ENCODE data around the gene UGGT2. TPM values are rescaled to one million over a fixed set of nuclear protein-coding genes. Genes with fewer than 3 reads are reported as not detected.
"Not testable (repeated sequence)": the region's sequence is repeated elsewhere in the genome, so short reads cannot be mapped to it uniquely, and the experiment has no call there.

Gene UGGT2
- total RNA-seq, 1 experiment from 2014 or later: 36.9 TPM

- peaks cover 20% of the 10 kb centered on the region for H3K36me3 ChIP-seq
- no peak for DNase-seq (ENCODE audit: low read depth in 1 of 2, low spot score in 2 of 2)
- no peak overlapping the region for H3K4me3 ChIP-seq
- peaks cover 18% of the 10 kb centered on the region for H3K4me1 ChIP-seq (replicated peaks)
- peak overlapping the region; percentile 74 for H3K27ac ChIP-seq
- no peaks in the 10 kb centered on the region for H3K9me3 ChIP-seq (replicated peaks)
- no peaks in the 10 kb centered on the region for H3K27me3 ChIP-seq (replicated peaks)
Observed at GRCh38 chr13:95784900-95785290, 268.3 kb downstream of the UGGT2 start.

- no peak overlapping the region for H3K4me3 ChIP-seq
Observed at GRCh38 chr13:95784161-95784899, 268.9 kb downstream of the UGGT2 start.

GRCh38 chr13:95783747-95784146 lies 269.5 kb downstream of the UGGT2 start:
- Histone ChIP-seq H3K4me1 (replicated peaks) (peaks cover 18% of the 10 kb centered on the region), H3K27ac (peak overlapping the region; percentile 74), H3K36me3 (peaks cover 12% of the 10 kb centered on the region), H3K4me3 (no peak overlapping the region), H3K27me3 (replicated peaks) (no peaks in the 10 kb centered on the region), H3K9me3 (replicated peaks) (no peaks in the 10 kb centered on the region)
- DNase-seq (ENCODE audit: low read depth in 1 of 2, low spot score in 2 of 2): no peak

More at GRCh38 chr13:95784161-95784899, 268.9 kb downstream of the UGGT2 start:
- Histone ChIP-seq H3K9me3 (replicated peaks) (no peaks in the 10 kb centered on the region), H3K27me3 (replicated peaks) (no peaks in the 10 kb centered on the region), H3K27ac (peak overlapping the region; percentile 74), H3K4me1 (replicated peaks) (peaks cover 18% of the 10 kb centered on the region), H3K36me3 (peaks cover 18% of the 10 kb centered on the region)
- DNase-seq (ENCODE audit: low read depth in 1 of 2, low spot score in 2 of 2): peak; percentile 58 to 82

- not testable (repeated sequence) for DNase-seq (ENCODE audit: low read depth in 1 of 2, low spot score in 2 of 2); H3K27ac ChIP-seq; H3K4me3 ChIP-seq; H3K27me3 ChIP-seq (replicated peaks); H3K9me3 ChIP-seq (replicated peaks); H3K36me3 ChIP-seq
- peaks cover 18% of the 10 kb centered on the region for H3K4me1 ChIP-seq (replicated peaks)
Observed at GRCh38 chr13:95781940-95782339, 271.3 kb downstream of the UGGT2 start.

GRCh38 chr13:95781016-95781415 lies 272.2 kb downstream of the UGGT2 start:
- Histone ChIP-seq H3K4me3 (no peak overlapping the region), H3K27ac (no peak overlapping the region), H3K27me3 (replicated peaks) (no peaks in the 10 kb centered on the region), H3K36me3 (peaks cover under 1% of the 10 kb centered on the region), H3K9me3 (replicated peaks) (no peaks in the 10 kb centered on the region), H3K4me1 (replicated peaks) (peaks cover 18% of the 10 kb centered on the region)
- DNase-seq (ENCODE audit: low read depth in 1 of 2, low spot score in 2 of 2): no peak

GRCh38 chr13:95779522-95779921 lies 273.7 kb downstream of the UGGT2 start:
- Histone ChIP-seq H3K36me3 (no peaks in the 10 kb centered on the region; the same call in 1 of the 2 replicates), H3K4me1 (replicated peaks) (peaks cover 11% of the 10 kb centered on the region), H3K27ac (no peak overlapping the region), H3K4me3 (no peak overlapping the region), H3K9me3 (replicated peaks) (no peaks in the 10 kb centered on the region), H3K27me3 (replicated peaks) (no peaks in the 10 kb centered on the region)
- no peak for DNase-seq (ENCODE audit: low read depth in 1 of 2, low spot score in 2 of 2)

GRCh38 chr13:95771905-95772304 lies 281.3 kb downstream of the UGGT2 start:
- Histone ChIP-seq H3K36me3 (no peaks in the 10 kb centered on the region), H3K4me1 (replicated peaks) (peaks cover 7% of the 10 kb centered on the region; the same call in 1 of the 2 replicates), H3K27me3 (replicated peaks) (no peaks in the 10 kb centered on the region), H3K9me3 (replicated peaks) (no peaks in the 10 kb centered on the region), H3K27ac (no peak overlapping the region), H3K4me3 (no peak overlapping the region)
- DNase-seq (ENCODE audit: low read depth in 1 of 2, low spot score in 2 of 2): no peak

GRCh38 chr13:95763601-95764000 lies 289.6 kb downstream of the UGGT2 start:
- peaks cover 16% of the 10 kb centered on the region for H3K36me3 ChIP-seq
- no peak overlapping the region for H3K4me3 ChIP-seq
- no peaks in the 10 kb centered on the region for H3K9me3 ChIP-seq (replicated peaks)
- H3K27ac ChIP-seq: no peak overlapping the region
- no peak for DNase-seq (ENCODE audit: low read depth in 1 of 2, low spot score in 2 of 2)
- no peaks in the 10 kb centered on the region for H3K27me3 ChIP-seq (replicated peaks)
- H3K4me1 ChIP-seq (replicated peaks): no peaks in the 10 kb centered on the region

GRCh38 chr13:95762626-95763025 lies 290.6 kb downstream of the UGGT2 start:
- not testable (repeated sequence) for H3K4me3 ChIP-seq; H3K27me3 ChIP-seq (replicated peaks); H3K4me1 ChIP-seq (replicated peaks); H3K9me3 ChIP-seq (replicated peaks); DNase-seq (ENCODE audit: low read depth in 1 of 2, low spot score in 2 of 2); H3K27ac ChIP-seq
- H3K36me3 ChIP-seq: peaks cover 16% of the 10 kb centered on the region

- H3K36me3 ChIP-seq: no peaks in the 10 kb centered on the region
- DNase-seq (ENCODE audit: low read depth in 1 of 2, low spot score in 2 of 2): no peak
- no peaks in the 10 kb centered on the region for H3K9me3 ChIP-seq (replicated peaks)
- H3K27me3 ChIP-seq (replicated peaks): no peaks in the 10 kb centered on the region
- H3K4me3 ChIP-seq: no peak overlapping the region
- no peaks in the 10 kb centered on the region for H3K4me1 ChIP-seq (replicated peaks)
- H3K27ac ChIP-seq: no peak overlapping the region
Observed at GRCh38 chr13:95756072-95756471, 297.1 kb downstream of the UGGT2 start.

GRCh38 chr13:95754069-95754468 lies 299.1 kb downstream of the UGGT2 start:
- Histone ChIP-seq H3K4me3 (no peak overlapping the region), H3K4me1 (replicated peaks) (no peaks in the 10 kb centered on the region), H3K9me3 (replicated peaks) (no peaks in the 10 kb centered on the region), H3K36me3 (no peaks in the 10 kb centered on the region), H3K27me3 (replicated peaks) (no peaks in the 10 kb centered on the region), H3K27ac (no peak overlapping the region)
- DNase-seq (ENCODE audit: low read depth in 1 of 2, low spot score in 2 of 2): no peak

GRCh38 chr13:95752677-95753076 lies 300.5 kb downstream of the UGGT2 start:
- H3K27ac ChIP-seq: no peak overlapping the region
- no peak for DNase-seq (ENCODE audit: low read depth in 1 of 2, low spot score in 2 of 2)
- no peaks in the 10 kb centered on the region for H3K9me3 ChIP-seq (replicated peaks)
- no peaks in the 10 kb centered on the region for H3K36me3 ChIP-seq
- no peaks in the 10 kb centered on the region for H3K27me3 ChIP-seq (replicated peaks)
- H3K4me1 ChIP-seq (replicated peaks): no peaks in the 10 kb centered on the region
- no peak overlapping the region for H3K4me3 ChIP-seq

Data from SJSA1 (cell line).